Adipose tissue (tissue), 3 donors: ENCODE data around the gene KLK3. TPM values are rescaled to one million over a fixed set of nuclear protein-coding genes. Genes with fewer than 3 reads are reported as not detected.
"Not testable (repeated sequence)": the region's sequence is repeated elsewhere in the genome, so short reads cannot be mapped to it uniquely, and the experiment has no call there.

Experiments used
- H3K27ac ChIP-seq: one replicate; pipeline ENCODE4 v1.5.1; 2013; ENCODE audit warnings: low read depth, low read length
- WGBS, 3 donors: extraction: QIAGEN DNeasy Blood & Tissue Kit; methylation state at CpG; one replicate each; pipeline ENCODE4 v1.1.7; 2013; 5-methylcytosine and 5-hydroxymethylcytosine counted together
- polyA plus RNA-seq, 3 donors: library from polyadenylated mRNA; stranded (reverse); fragments of 200-250 nt; gene quantifications; one replicate each; pipeline ENCODE4 v1.2.3, GENCODE V29; 2013
- donor health status: healthy with polysubstance abuse.
- donor health status: Bipolar disorder and iron deficiency.
- donor health status: healthy.

The KLK3 gene
- polyA plus RNA-seq, 3 donors, result 0.05 TPM; not detected in 2

GRCh38 chr19:50890422-50891252, 35.9 kb downstream of the KLK3 start:
- WGBS, 3 donors, result 43 to 68% (median 58%) methylated on average over 5 of the region's 5 CpGs
- H3K27ac ChIP-seq, result no peak overlapping the region

GRCh38 chr19:50891253-50891625, 36.5 kb downstream of the KLK3 start:
- no peak overlapping the region for H3K27ac ChIP-seq
- WGBS, 3 donors, result 80 to 91% (median 85%) methylated on average over 5 of the region's 5 CpGs

GRCh38 chr19:50893047-50893736, 38.5 kb downstream of the KLK3 start:
- 88 to 90% (median 90%) methylated on average over 18 of the region's 18 CpGs for WGBS, 3 donors

GRCh38 chr19:50894478-50895356, 40.0 kb downstream of the KLK3 start:
- 53 to 68% (median 67%) methylated on average over 10 of the region's 10 CpGs for WGBS, 3 donors
- no peak overlapping the region for H3K27ac ChIP-seq

More at GRCh38 chr19:50893047-50893736, 38.5 kb downstream of the KLK3 start:
- no peak overlapping the region for H3K27ac ChIP-seq

- not testable (repeated sequence) for H3K27ac ChIP-seq
- 78 to 85% (median 85%) methylated on average over 9 of the region's 9 CpGs for WGBS, 3 donors
These were observed 41.4 kb downstream of the KLK3 start for GRCh38 chr19:50896089-50896590.

- H3K27ac ChIP-seq, result no peak overlapping the region
- WGBS, 3 donors, result 58 to 71% (median 66%) methylated on average over 6 of the region's 6 CpGs
These were observed 42.0 kb downstream of the KLK3 start for GRCh38 chr19:50896591-50897190.

GRCh38 chr19:50897191-50897607, 42.5 kb downstream of the KLK3 start:
- WGBS, 3 donors, result 53 to 67% (median 56%) methylated on average over 3 of the region's 3 CpGs

GRCh38 chr19:50897612-50898011, 42.9 kb downstream of the KLK3 start:
- H3K27ac ChIP-seq, result no peak overlapping the region
- WGBS, 3 donors, result 59 to 79% (median 77%) methylated on average over 3 of the region's 3 CpGs

More at GRCh38 chr19:50897191-50897607, 42.5 kb downstream of the KLK3 start:
- H3K27ac ChIP-seq, result no peak overlapping the region

GRCh38 chr19:50898018-50898417, 43.3 kb downstream of the KLK3 start:
- 68 to 79% (median 76%) methylated on average over 4 of the region's 4 CpGs for WGBS, 3 donors
- no peak overlapping the region for H3K27ac ChIP-seq

GRCh38 chr19:50899569-50899968, 44.9 kb downstream of the KLK3 start:
- WGBS, 3 donors, result 84 to 90% (median 89%) methylated on average over 3 of the region's 3 CpGs
- no peak overlapping the region for H3K27ac ChIP-seq

- 50 to 70% (median 64%) methylated on average over 2 to 4 of the region's 4 CpGs for WGBS, 3 donors
- no peak overlapping the region for H3K27ac ChIP-seq
These were observed 47.9 kb downstream of the KLK3 start for GRCh38 chr19:50902640-50903039.

GRCh38 chr19:50906217-50906616, 51.5 kb downstream of the KLK3 start:
- no peak overlapping the region for H3K27ac ChIP-seq
- WGBS, 3 donors, result 10 to 15% (median 12%) methylated on average over 5 of the region's 5 CpGs

- H3K27ac ChIP-seq, result no peak overlapping the region
- 58 to 69% (median 60%) methylated on average over 25 of the region's 25 CpGs for WGBS, 3 donors
These were observed 53.6 kb downstream of the KLK3 start for GRCh38 chr19:50908336-50908735.

- WGBS, 3 donors, result 3 to 5% (median 5%) methylated on average over 36 of the region's 36 CpGs
- no peak overlapping the region for H3K27ac ChIP-seq
These were observed 54.7 kb downstream of the KLK3 start for GRCh38 chr19:50909240-50910070.
